Stimulated activated CD4-positive, alpha-beta T cell treated with anti-CD3 and anti-CD28 coated beads, Interleukin-2, amount 100 ng/mL, for 24 hours (primary cell): ENCODE data around the gene PPP4C.

ENCODE experiments used
- DNase-seq, 2 donors: peaks; one replicate each; pipeline ENCODE4 v3.0.0-alpha.2; 2020

The PPP4C gene

GRCh38 chr16:30131869-30132475 is 56.2 kb downstream of the PPP4C start:
- DNase-seq: no peak

GRCh38 chr16:30132591-30132990 is 56.8 kb downstream of the PPP4C start:
- DNase-seq: no peak
